Measurements from ENCODE around the gene DDX46.
"Not testable (repeated sequence)": the region's sequence is repeated elsewhere in the genome, so short reads cannot be mapped to it uniquely, and the experiment has no call there.

The DDX46 gene

GRCh38 chr5:134758504-134759341 is at the start of gene DDX46:
Gene DDX46, plus strand, starts transcription at chr5:134758779. Its CDS starts 160 bp downstream, at chr5:134758939.
- DNase-seq (ENCODE audit: low read depth in 2 of 2), result peak; percentile 84 to 90

GRCh38 chr5:134714120-134714519 is 44.5 kb upstream of the DDX46 start:
- DNase-seq (ENCODE audit: low read depth in 2 of 2), result no peak

GRCh38 chr5:134714541-134714940 is 44.0 kb upstream of the DDX46 start:
- no peak for DNase-seq (ENCODE audit: low read depth in 2 of 2)

GRCh38 chr5:134715466-134715865 is 43.1 kb upstream of the DDX46 start:
- not testable (repeated sequence) for DNase-seq (ENCODE audit: low read depth in 2 of 2)

DNA sequence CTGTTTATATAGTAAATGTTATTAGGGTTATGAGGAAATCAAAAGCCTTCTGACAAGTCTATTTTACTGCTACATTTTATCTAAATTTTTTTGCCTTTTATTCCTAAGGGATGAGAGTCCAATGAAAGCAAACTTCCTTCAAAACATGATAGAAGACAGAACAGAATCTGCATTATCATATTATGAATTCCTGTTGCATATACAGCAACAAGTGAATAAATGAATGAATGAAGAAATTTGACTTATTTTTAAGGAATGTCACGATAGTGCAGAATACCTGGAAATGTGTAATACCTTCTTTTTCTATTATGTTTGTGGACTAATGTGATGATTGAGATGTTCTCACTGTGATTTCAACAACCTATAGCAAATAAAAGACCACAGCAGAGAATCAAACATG is 33.7 kb upstream of the DDX46 start:
- no peak for DNase-seq (ENCODE audit: low read depth in 2 of 2)

GRCh38 chr5:134732819-134733218 is 25.8 kb upstream of the DDX46 start:
- no peak for DNase-seq (ENCODE audit: low read depth in 2 of 2)

- no peak for DNase-seq (ENCODE audit: low read depth in 2 of 2)
These were observed 23.3 kb upstream of the DDX46 start for GRCh38 chr5:134735243-134735642.

- DNase-seq (ENCODE audit: low read depth in 2 of 2), result no peak
These were observed 22.3 kb upstream of the DDX46 start for GRCh38 chr5:134736173-134736812.

DNA sequence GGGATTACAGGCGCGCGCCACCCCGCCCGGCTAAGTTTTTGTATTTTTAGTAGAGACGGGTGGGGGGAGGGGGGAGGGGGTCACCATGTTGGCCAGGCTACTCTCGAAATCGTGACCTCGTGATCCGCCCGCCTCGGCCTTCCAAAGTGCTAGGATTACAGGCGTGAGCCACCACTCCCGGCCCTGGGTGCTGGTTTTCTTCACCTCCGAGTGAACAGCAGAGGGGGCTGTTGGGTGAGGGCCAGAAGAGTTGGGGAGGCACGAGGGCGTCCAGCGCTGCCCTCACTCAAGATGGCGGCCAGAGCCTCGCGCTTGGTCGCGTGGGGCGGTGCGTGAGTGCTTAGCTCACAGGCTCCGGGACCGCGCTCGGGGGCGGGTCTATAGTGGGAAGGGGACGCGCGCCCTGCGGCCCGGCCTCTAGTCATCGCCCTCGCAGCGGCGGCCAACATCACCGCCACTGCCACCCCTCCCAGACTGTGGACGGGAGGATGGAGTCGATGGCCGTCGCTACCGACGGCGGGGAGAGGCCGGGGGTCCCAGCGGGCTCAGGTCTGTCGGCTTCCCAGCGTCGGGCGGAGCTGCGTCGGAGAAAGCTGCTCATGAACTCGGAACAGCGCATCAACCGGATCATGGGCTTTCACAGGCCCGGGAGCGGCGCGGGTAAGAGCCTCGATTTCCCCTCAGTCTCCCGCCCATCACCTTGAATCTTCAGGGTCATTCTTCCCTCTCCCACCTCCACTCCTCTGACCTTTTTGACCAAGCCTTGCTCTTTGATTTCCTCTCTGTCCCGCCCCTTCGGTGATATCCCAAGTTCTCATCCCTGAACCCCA is 20.2 kb upstream of the DDX46 start, which contains the start of gene CAMLG:
Gene CAMLG (plus strand): TSS at position 416 of the 830 bp plus-strand sequence. CDS start 73 bp downstream, at position 489.
- DNase-seq (ENCODE audit: low read depth in 2 of 2), result peak; percentile 94 to 97

GRCh38 chr5:134738963-134739661 is 19.5 kb upstream of the DDX46 start:
- no peak for DNase-seq (ENCODE audit: low read depth in 2 of 2)

DNA sequence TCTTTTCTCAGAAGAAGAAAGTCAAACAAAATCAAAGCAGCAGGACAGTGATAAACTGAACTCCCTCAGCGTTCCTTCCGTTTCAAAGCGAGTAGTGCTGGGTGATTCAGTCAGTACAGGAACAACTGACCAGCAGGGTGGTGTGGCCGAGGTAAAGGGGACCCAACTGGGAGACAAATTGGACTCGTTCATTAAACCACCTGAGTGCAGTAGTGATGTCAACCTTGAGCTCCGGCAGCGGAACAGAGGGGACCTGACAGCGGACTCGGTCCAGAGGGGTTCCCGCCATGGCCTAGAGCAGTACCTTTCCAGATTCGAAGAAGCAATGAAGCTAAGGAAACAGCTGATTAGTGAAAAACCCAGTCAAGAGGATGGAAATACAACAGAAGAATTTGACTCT is 17.5 kb upstream of the DDX46 start:
- DNase-seq (ENCODE audit: low read depth in 2 of 2), result no peak

DNA sequence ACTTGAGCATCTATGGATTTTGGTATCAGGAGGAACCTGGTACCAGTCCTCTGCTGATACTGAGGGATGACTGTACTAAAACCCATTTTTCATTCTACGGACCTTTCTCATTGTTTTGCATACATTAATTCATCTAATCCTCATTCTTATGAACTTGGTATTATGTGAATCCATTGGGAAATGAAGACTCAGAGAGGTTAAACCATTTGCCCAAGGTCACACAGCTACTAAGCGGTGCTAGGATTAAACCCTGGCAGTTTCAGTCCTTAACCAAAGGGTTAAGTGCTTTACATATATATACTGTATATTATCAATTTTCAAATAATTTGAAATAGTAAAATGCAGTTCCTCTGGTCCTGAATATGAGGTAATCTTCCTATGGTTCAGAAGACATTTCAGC is 16.4 kb upstream of the DDX46 start:
- no peak for DNase-seq (ENCODE audit: low read depth in 2 of 2)

GRCh38 chr5:134749415-134749814 is 9.2 kb upstream of the DDX46 start:
- no peak for DNase-seq (ENCODE audit: low read depth in 2 of 2)

GRCh38 chr5:134758176-134758503 is 439 bp upstream of the DDX46 start:
- DNase-seq (ENCODE audit: low read depth in 2 of 2), result no peak

GRCh38 chr5:134767528-134768291 is 9.1 kb downstream of the DDX46 start:
- not testable (repeated sequence) for DNase-seq (ENCODE audit: low read depth in 2 of 2)

DNA sequence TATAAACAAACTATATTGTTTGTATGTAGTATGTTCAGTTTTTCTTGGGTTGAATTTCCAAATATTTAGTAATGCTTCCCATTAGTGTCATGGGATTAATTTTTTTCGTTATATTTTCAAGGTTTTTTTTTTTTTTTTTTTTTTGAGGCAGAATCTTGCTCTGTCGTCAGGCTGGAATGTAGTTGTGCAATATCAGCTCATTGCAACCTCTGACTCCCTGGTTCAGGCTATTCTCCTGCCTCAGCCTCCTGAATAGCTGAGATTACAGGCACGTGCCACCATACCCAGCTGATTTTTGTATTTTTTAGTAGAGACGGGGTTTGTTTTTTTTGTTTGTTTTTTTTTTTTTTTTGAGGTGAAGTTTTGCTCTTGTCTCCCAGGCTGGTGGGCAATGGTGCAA is 10.6 kb downstream of the DDX46 start:
- no peak for DNase-seq (ENCODE audit: low read depth in 2 of 2)

DNA sequence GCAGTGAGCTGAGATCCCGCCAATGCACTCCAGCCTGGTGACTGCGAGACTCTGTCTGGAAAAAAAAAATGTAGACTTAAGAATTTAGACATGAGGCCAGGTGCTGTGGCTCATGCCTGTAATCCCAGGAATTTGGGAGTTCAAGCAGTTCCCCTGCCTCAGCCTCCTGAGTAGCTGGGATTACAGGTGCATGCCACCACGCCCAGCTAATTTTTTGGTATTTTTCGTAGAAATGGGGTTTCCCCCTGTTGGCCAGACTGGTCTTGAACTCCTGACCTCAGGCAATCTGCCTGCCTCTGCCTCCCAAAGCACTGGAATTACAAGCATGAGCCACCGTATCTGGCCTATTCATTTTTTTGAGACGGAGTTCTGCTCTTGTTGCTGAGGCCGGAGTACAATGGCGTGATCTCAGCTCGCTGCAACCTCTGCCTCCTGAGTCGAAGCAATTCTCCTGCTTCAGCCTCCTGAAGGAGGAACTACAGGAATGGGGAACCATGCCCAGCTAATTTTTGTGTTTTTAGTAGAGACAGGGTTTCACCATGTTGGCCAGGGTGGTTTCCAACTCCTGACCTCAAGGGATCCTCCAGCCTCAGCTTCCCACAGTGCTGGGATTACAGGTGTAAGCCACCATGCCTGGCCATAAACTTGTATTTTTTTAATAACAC is 14.0 kb downstream of the DDX46 start:
- no peak for DNase-seq (ENCODE audit: low read depth in 2 of 2)

DNA sequence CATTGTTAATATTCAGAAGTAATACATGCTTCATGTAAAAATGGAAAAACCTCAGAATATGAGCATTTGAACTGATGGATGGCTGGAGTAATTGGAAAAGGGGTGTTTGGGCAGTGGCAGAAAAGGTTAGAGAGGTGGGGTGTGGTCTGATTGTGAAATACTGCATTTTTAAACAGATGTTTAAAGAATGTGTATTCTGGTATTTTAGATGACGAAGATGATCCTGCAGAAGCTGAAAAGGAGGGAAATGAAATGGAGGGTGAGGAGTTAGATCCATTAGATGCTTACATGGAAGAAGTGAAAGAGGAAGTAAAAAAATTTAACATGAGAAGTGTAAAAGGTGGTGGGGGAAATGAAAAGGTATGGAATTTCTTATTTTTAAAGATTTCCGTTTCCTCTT is 18.8 kb downstream of the DDX46 start:
- DNase-seq (ENCODE audit: low read depth in 2 of 2), result no peak

DNA sequence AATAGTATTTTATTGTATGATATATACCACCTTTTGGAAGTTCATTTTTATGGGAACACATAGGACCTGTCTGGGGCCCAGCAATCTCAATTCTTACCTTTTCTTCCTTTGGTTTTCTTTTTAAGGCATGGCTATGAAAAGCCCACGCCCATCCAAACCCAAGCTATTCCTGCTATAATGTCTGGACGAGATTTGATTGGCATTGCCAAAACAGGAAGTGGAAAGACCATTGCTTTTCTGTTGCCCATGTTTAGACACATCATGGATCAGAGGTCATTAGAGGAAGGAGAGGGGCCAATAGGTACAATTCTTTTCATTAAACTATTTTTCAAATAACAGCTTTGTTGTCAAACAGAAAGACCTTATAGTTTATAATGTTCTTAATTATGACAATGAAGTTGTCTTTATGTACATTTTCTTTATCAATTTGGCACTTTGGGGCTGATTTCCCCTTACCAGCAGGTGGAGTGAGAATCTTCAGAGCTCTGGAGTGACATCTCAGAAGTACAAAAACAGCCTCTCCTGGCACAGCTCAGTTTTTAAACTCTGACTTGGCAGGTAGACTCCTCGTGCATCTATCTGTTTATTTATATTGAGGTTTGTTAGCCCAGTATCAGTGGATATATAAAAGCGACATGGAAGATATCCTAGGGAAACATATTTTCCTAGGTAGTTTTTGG is 25.8 kb downstream of the DDX46 start:
- no peak for DNase-seq (ENCODE audit: low read depth in 2 of 2)

Measured in stimulated activated CD8-positive, alpha-beta memory T cell treated with anti-CD3 and anti-CD28 coated beads, Interleukin-7, amount 100 ng/mL, for 4 hours (primary cell).